Gastroesophageal sphincter (tissue), 4 donors: ENCODE measurements around the gene KRTAP19-7. TPM values are rescaled to one million over a fixed set of nuclear protein-coding genes. Genes with fewer than 3 reads are reported as not detected.

Experiments
- ATAC-seq: fragments of 150-250 bp; one replicate; pipeline ENCODE4 v1.9.1; 2016; ENCODE audit warnings: mild to moderate bottlenecking, moderate library complexity
- H3K27ac ChIP-seq, 4 donors: fragments of 200-600 bp; sonication (generic) in 3 of 4; 1 replicate in 3 of 4; 2 replicates in 1 of 4; pipeline ENCODE4 v1.5.1; 2016 to 2019
- H3K27me3 ChIP-seq: fragments of 200-600 bp; sonication (generic); one replicate; pipeline ENCODE4 v1.5.1; 2019
- H3K36me3 ChIP-seq, 2 donors: fragments of 200-600 bp; sonication (generic); one replicate each; pipeline ENCODE4 v1.5.1; 2019; ENCODE audit warnings: control low read depth in 1 of 2
- H3K4me1 ChIP-seq, 3 donors: fragments of 200-600 bp; sonication (generic); 1 replicate in 2 of 3; 2 replicates in 1 of 3; pipeline ENCODE4 v1.5.1; 2016 to 2019; ENCODE audit warnings: control low read depth in 2 of 3
- H3K4me3 ChIP-seq, 2 donors: fragments of 200-600 bp; sonication (generic); one replicate each; pipeline ENCODE4 v1.5.1; 2019; ENCODE audit warnings: mild to moderate bottlenecking in 1 of 2, moderate library complexity in 1 of 2
- H3K9me3 ChIP-seq, 3 donors: fragments of 200-600 bp; sonication (generic); one replicate each; pipeline ENCODE4 v1.5.1; 2017 to 2019; ENCODE audit warnings: control low read depth in 2 of 3
- CTCF ChIP-seq, 4 experiments: fragments of 200-600 bp in 2 of 4; fragments of 450-650 bp in 2 of 4; sonication (generic) in 1 of 4; IDR thresholded peaks; one replicate each; pipeline ENCODE4 v1.5.1; 2017 to 2019; ENCODE audit warnings: antibody characterized with exemption in 4 of 4, mild to moderate bottlenecking in 2 of 4, moderate library complexity in 2 of 4
- EP300 ChIP-seq: sonication (generic); formaldehyde crosslinking; IDR thresholded peaks from one replicate; pipeline ENCODE4 v1.6.1; 2017; ENCODE audit warnings: antibody characterized with exemption, mild to moderate bottlenecking
- POLR2A ChIP-seq, 2 donors: fragments of 450-650 bp; IDR thresholded peaks; one replicate each; pipeline ENCODE4 v1.6.1; 2017; ENCODE audit warnings: antibody characterized with exemption in 2 of 2, mild to moderate bottlenecking in 2 of 2, moderate library complexity in 1 of 2
- POLR2AphosphoS5 ChIP-seq: sonication (generic); formaldehyde crosslinking; IDR thresholded peaks from one replicate; pipeline ENCODE4 v1.6.1; 2017; ENCODE audit warnings: antibody characterized with exemption
- WGBS, 2 donors: methylation state at CpG; one replicate each; pipeline ENCODE4 v1.1.5; 2018; ENCODE audit warnings: low coverage in 1 of 2; 5-methylcytosine and 5-hydroxymethylcytosine counted together
- total RNA-seq, 4 donors: library from RNA; depleted of rRNA; stranded (reverse); fragments of >200 nt; gene quantifications; one replicate each; pipeline ENCODE4 v1.1.0, GENCODE V29; 2016

Gene KRTAP19-7
- total RNA-seq, 4 donors from 2014 or later, result not detected

GRCh38 chr21:30590297-30590696 is 29.2 kb upstream of the KRTAP19-7 start, which contains the start of gene KRTAP22-2:
KRTAP22-2 (minus strand) TSS chr21:30590397.
- no peaks in the 10 kb centered on the region for H3K36me3 ChIP-seq
- H3K4me3 ChIP-seq, result no peak within 1 kb of the TSS
- no peaks in the 10 kb centered on the region for H3K27me3 ChIP-seq
- H3K27ac ChIP-seq, result no peak within 1 kb of the TSS
- no peaks in the 10 kb centered on the region for H3K4me1 ChIP-seq
- H3K9me3 ChIP-seq, result no peaks in the 10 kb centered on the region
- no peak for TF ChIP-seq POLR2AphosphoS5
- no peak for TF ChIP-seq POLR2A (IDR thresholded peaks at IDR 0.05)
- TF ChIP-seq CTCF (IDR thresholded peaks at IDR 0.05), result no peak
- no peak for TF ChIP-seq EP300
- ATAC-seq, result no peak

GRCh38 chr21:30582870-30583269 is 21.8 kb upstream of the KRTAP19-7 start:
- no peak for ATAC-seq
- no peaks in the 10 kb centered on the region for H3K9me3 ChIP-seq
- 71 to 83% methylated on average over 1 of the region's 1 CpG for WGBS, 2 donors

GRCh38 chr21:30580132-30580531 is 19.0 kb upstream of the KRTAP19-7 start:
- TF ChIP-seq EP300 (no peak), POLR2AphosphoS5 (no peak), CTCF (IDR thresholded peaks at IDR 0.05) (no peak), POLR2A (IDR thresholded peaks at IDR 0.05) (no peak)

More at GRCh38 chr21:30582870-30583269, 21.8 kb upstream of the KRTAP19-7 start:
- no peaks in the 10 kb centered on the region for H3K4me1 ChIP-seq
- no peak overlapping the region for H3K4me3 ChIP-seq
- H3K27ac ChIP-seq, result no peak overlapping the region
- no peaks in the 10 kb centered on the region for H3K27me3 ChIP-seq
- no peak for TF ChIP-seq POLR2AphosphoS5
- TF ChIP-seq EP300, result no peak
- no peak for TF ChIP-seq POLR2A (IDR thresholded peaks at IDR 0.05)
- TF ChIP-seq CTCF (IDR thresholded peaks at IDR 0.05), result no peak
- H3K36me3 ChIP-seq, result no peaks in the 10 kb centered on the region

GRCh38 chr21:30579346-30579745 is 18.2 kb upstream of the KRTAP19-7 start:
- 15 to 33% methylated on average over 1 of the region's 1 CpG for WGBS, 2 donors
- ATAC-seq, result no peak
- Histone ChIP-seq H3K4me1 (no peaks in the 10 kb centered on the region), H3K9me3 (no peaks in the 10 kb centered on the region), H3K36me3 (no peaks in the 10 kb centered on the region), H3K27me3 (no peaks in the 10 kb centered on the region), H3K27ac (no peak overlapping the region), H3K4me3 (no peak overlapping the region)
- TF ChIP-seq EP300 (no peak), CTCF (IDR thresholded peaks at IDR 0.05) (no peak), POLR2A (IDR thresholded peaks at IDR 0.05) (no peak), POLR2AphosphoS5 (no peak)

More at GRCh38 chr21:30580132-30580531, 19.0 kb upstream of the KRTAP19-7 start:
- H3K9me3 ChIP-seq, result no peaks in the 10 kb centered on the region
- H3K36me3 ChIP-seq, result no peaks in the 10 kb centered on the region
- H3K27ac ChIP-seq, result no peak overlapping the region
- 50 to 71% methylated on average over 3 of the region's 3 CpGs for WGBS, 2 donors
- no peaks in the 10 kb centered on the region for H3K27me3 ChIP-seq
- no peak for ATAC-seq
- H3K4me3 ChIP-seq, result no peak overlapping the region
- H3K4me1 ChIP-seq, result no peaks in the 10 kb centered on the region

GRCh38 chr21:30577766-30578165 is 16.7 kb upstream of the KRTAP19-7 start:
- no peak for TF ChIP-seq CTCF (IDR thresholded peaks at IDR 0.05)
- no peak for TF ChIP-seq EP300
- no peak for TF ChIP-seq POLR2A (IDR thresholded peaks at IDR 0.05)
- TF ChIP-seq POLR2AphosphoS5, result no peak
- Histone ChIP-seq H3K36me3 (no peaks in the 10 kb centered on the region), H3K27ac (no peak overlapping the region), H3K9me3 (no peaks in the 10 kb centered on the region), H3K27me3 (no peaks in the 10 kb centered on the region), H3K4me1 (no peaks in the 10 kb centered on the region), H3K4me3 (no peak overlapping the region)
- ATAC-seq, result no peak
